ENCODE data around the gene CTNND2. TPM values are rescaled to one million over a fixed set of nuclear protein-coding genes. Genes with fewer than 3 reads are reported as not detected.

The CTNND2 gene
- total RNA-seq, 2 experiments from 2014 or later: not detected

GRCh38 chr5:11504886-11505193 is 399.4 kb downstream of the CTNND2 start:
- no peaks in the 10 kb centered on the region for H3K27me3 Mint-ChIP-seq
- no peaks in the 10 kb centered on the region for H3K36me3 Mint-ChIP-seq (ENCODE audit: low read depth)
- H3K4me3 Mint-ChIP-seq: no peak overlapping the region
- no peak overlapping the region for H3K27ac Mint-ChIP-seq
- ChIA-PET CTCF (no interaction called here), POLR2A (no interaction called here)
- ATAC-seq: no peak
- no peaks in the 10 kb centered on the region for H3K4me1 Mint-ChIP-seq (ENCODE audit: low read depth)
- H3K9me3 Mint-ChIP-seq: no peaks in the 10 kb centered on the region
- no peak for TF ChIP-seq CTCF (IDR thresholded peaks at IDR 0.05)
- no peak for DNase-seq
- intact Hi-C loops (cut with micrococcal nuclease): no loop called here

GRCh38 chr5:11504065-11504885 is 400.0 kb downstream of the CTNND2 start:
- TF ChIP-seq CTCF (IDR thresholded peaks at IDR 0.05): no peak
- Mint-ChIP-seq H3K4me3 (no peak overlapping the region), H3K27ac (no peak overlapping the region), H3K36me3 (ENCODE audit: low read depth) (no peaks in the 10 kb centered on the region), H3K27me3 (no peaks in the 10 kb centered on the region), H3K4me1 (ENCODE audit: low read depth) (no peaks in the 10 kb centered on the region), H3K9me3 (no peaks in the 10 kb centered on the region)
- ATAC-seq: no peak
- DNase-seq: no peak
- ChIA-PET CTCF (no interaction called here), POLR2A (interaction anchor here (0.6 kb wide), 1 partner anchor 704 kb away, joined by 4 read pairs; no protein-coding TSS in a partner anchor)
- intact Hi-C loops (cut with micrococcal nuclease): no loop called here

GRCh38 chr5:11502783-11503182 is 401.5 kb downstream of the CTNND2 start:
- H3K27me3 Mint-ChIP-seq: no peaks in the 10 kb centered on the region
- H3K4me3 Mint-ChIP-seq: no peak overlapping the region
- ChIA-PET POLR2A (no interaction called here), CTCF (no interaction called here)
- H3K4me1 Mint-ChIP-seq (ENCODE audit: low read depth): no peaks in the 10 kb centered on the region
- ATAC-seq (no peak), DNase-seq (no peak)
- no peak for TF ChIP-seq CTCF (IDR thresholded peaks at IDR 0.05)
- no peaks in the 10 kb centered on the region for H3K36me3 Mint-ChIP-seq (ENCODE audit: low read depth)
- no peak overlapping the region for H3K27ac Mint-ChIP-seq
- intact Hi-C loops (cut with micrococcal nuclease): no loop called here
- no peaks in the 10 kb centered on the region for H3K9me3 Mint-ChIP-seq

- Mint-ChIP-seq H3K4me3 (no peak overlapping the region), H3K27ac (no peak overlapping the region), H3K27me3 (no peaks in the 10 kb centered on the region), H3K36me3 (ENCODE audit: low read depth) (no peaks in the 10 kb centered on the region), H3K4me1 (ENCODE audit: low read depth) (no peaks in the 10 kb centered on the region), H3K9me3 (no peaks in the 10 kb centered on the region)
- ATAC-seq (no peak), DNase-seq (no peak)
- intact Hi-C loops (cut with micrococcal nuclease): loop anchor here (10.0 kb wide), 1 partner anchor 1043 kb away; no protein-coding TSS in a partner anchor
- ChIA-PET POLR2A (no interaction called here), CTCF (no interaction called here)
- TF ChIP-seq CTCF (IDR thresholded peaks at IDR 0.05): no peak
Measured at GRCh38 chr5:11497651-11498050, 406.6 kb downstream of the CTNND2 start.

- CTCF ChIA-PET: no interaction called here
- intact Hi-C loops (cut with micrococcal nuclease): loop anchor here (10.0 kb wide), 1 partner anchor 1041 kb away; no protein-coding TSS in a partner anchor
Measured at GRCh38 chr5:11496137-11496719, 408.0 kb downstream of the CTNND2 start.

More at GRCh38 chr5:11496137-11496719, 408.0 kb downstream of the CTNND2 start:
- Mint-ChIP-seq H3K4me3 (no peak overlapping the region), H3K36me3 (ENCODE audit: low read depth) (no peaks in the 10 kb centered on the region), H3K4me1 (ENCODE audit: low read depth) (no peaks in the 10 kb centered on the region), H3K9me3 (no peaks in the 10 kb centered on the region), H3K27me3 (no peaks in the 10 kb centered on the region), H3K27ac (no peak overlapping the region)
- TF ChIP-seq CTCF (IDR thresholded peaks at IDR 0.05): no peak
- ATAC-seq (no peak), DNase-seq (no peak)
- POLR2A ChIA-PET: no interaction called here

All from activated CD8-positive, alpha-beta T cell treated with anti-CD3 and anti-CD28 coated beads for 36 hours (primary cell).